Upper lobe of right lung (tissue), 1 donor: ENCODE results near the gene CHRNA4. TPM values are rescaled to one million over a fixed set of nuclear protein-coding genes. Genes with fewer than 3 reads are reported as not detected.

Experiments
- ATAC-seq: fragments of 200-7000 bp; cut with Tn5 transposase; one replicate; pipeline ENCODE4 v1.9.1; 2020; ENCODE audit warnings: mild to moderate bottlenecking, moderate library complexity
- DNase-seq: peaks from one replicate; pipeline ENCODE4 v3.0.0-alpha.2; 2020
- H3K27ac ChIP-seq: fragments of 200-600 bp; one replicate; pipeline ENCODE4 v1.8.0; 2022
- H3K27me3 ChIP-seq: fragments of 200-600 bp; one replicate; pipeline ENCODE4 v1.8.0; 2022; ENCODE audit warnings: mild to moderate bottlenecking
- H3K36me3 ChIP-seq: fragments of 200-600 bp; one replicate; pipeline ENCODE4 v1.8.0; 2022
- H3K4me1 ChIP-seq: fragments of 200-600 bp; one replicate; pipeline ENCODE4 v1.8.0; 2022
- H3K4me3 ChIP-seq: fragments of 200-600 bp; one replicate; pipeline ENCODE4 v1.8.0; 2022; ENCODE audit warnings: mild to moderate bottlenecking
- H3K9me3 ChIP-seq: fragments of 200-600 bp; one replicate; pipeline ENCODE4 v1.8.0; 2022
- intact Hi-C: fragments of 100-400 bp; cut with DNase I; formaldehyde crosslinking; loops from one replicate; pipeline ENCODE4 v1.11.0; 2022
- total RNA-seq: library from RNA; stranded (reverse); fragmentation: NEBNext Ultra II Directional; extraction: Animal tissue kit (Norgen Biotek cat#: 25700); gene quantifications from one replicate; pipeline ENCODE4 v1.2.1, GENCODE V29; 2021
- TF ChIP-seq, protein P1 (sequence below): fragments of 200-600 bp; IDR thresholded peaks from one replicate; pipeline ENCODE4 v1.8.0; 2022; ENCODE audit warnings: antibody characterized with exemption
- donor health status: DM: no; HTN: yes; CAD: no; lungs with severe emphysema.

CHRNA4 gene
- total RNA-seq, 1 donor from 2014 or later, result 0.06 TPM

DNA sequence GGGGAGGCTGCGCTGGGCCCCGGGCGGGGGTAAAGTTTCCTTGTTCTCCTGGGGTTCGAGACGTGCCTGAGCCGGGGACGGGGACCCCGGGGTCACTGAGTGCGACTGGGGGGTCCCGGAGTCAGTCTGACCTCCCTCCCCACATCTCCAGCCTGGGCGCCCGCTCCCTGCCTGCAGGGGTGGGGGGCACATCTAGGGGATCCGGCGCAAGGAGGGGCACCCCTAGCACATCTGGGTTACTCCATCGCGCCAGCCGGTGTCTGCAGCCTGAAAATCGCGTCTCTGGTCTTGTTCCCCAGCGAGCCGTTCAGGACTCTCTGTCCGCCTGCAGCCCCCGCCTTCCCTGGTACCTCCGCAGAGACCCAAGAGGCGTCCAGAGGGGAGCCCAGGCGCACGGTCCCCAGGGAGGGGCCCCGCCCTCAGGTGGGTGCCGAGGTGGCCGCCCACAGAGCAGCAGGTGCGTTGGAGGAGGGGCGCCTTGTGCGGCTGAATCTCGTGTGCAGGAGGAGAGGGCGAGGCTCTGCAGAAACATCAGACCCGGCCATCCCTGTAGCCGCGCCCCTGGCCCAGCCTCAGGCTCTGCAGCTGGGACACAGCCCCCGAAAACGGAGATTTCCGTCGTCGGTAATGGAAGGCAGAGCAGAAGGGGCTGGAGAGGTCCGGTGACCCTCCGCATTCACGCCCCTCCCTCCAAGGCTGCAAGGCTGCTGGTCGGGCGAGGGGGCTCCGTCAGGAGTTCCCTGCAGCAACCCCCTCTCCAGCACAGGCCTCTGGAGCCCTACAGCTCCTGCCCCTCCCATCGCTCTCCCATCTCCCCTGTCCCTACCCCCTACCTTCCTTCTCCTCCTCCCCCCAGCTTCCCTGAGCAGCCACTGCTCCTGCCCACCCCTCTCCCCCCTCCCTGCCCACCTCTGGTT, 628 bp upstream of the CHRNA4 start:
- no peak for ATAC-seq
- intact Hi-C loops, result no loop called here
- DNase-seq, result no peak
- Histone ChIP-seq H3K9me3 (no peaks in the 10 kb centered on the region), H3K36me3 (no peaks in the 10 kb centered on the region), H3K4me1 (no peaks in the 10 kb centered on the region), H3K27ac (no peak overlapping the region), H3K27me3 (peaks cover 67% of the 10 kb centered on the region), H3K4me3 (no peak overlapping the region)
- TF ChIP-seq, protein P1, sequence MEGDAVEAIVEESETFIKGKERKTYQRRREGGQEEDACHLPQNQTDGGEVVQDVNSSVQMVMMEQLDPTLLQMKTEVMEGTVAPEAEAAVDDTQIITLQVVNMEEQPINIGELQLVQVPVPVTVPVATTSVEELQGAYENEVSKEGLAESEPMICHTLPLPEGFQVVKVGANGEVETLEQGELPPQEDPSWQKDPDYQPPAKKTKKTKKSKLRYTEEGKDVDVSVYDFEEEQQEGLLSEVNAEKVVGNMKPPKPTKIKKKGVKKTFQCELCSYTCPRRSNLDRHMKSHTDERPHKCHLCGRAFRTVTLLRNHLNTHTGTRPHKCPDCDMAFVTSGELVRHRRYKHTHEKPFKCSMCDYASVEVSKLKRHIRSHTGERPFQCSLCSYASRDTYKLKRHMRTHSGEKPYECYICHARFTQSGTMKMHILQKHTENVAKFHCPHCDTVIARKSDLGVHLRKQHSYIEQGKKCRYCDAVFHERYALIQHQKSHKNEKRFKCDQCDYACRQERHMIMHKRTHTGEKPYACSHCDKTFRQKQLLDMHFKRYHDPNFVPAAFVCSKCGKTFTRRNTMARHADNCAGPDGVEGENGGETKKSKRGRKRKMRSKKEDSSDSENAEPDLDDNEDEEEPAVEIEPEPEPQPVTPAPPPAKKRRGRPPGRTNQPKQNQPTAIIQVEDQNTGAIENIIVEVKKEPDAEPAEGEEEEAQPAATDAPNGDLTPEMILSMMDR, result no peak

DNA sequence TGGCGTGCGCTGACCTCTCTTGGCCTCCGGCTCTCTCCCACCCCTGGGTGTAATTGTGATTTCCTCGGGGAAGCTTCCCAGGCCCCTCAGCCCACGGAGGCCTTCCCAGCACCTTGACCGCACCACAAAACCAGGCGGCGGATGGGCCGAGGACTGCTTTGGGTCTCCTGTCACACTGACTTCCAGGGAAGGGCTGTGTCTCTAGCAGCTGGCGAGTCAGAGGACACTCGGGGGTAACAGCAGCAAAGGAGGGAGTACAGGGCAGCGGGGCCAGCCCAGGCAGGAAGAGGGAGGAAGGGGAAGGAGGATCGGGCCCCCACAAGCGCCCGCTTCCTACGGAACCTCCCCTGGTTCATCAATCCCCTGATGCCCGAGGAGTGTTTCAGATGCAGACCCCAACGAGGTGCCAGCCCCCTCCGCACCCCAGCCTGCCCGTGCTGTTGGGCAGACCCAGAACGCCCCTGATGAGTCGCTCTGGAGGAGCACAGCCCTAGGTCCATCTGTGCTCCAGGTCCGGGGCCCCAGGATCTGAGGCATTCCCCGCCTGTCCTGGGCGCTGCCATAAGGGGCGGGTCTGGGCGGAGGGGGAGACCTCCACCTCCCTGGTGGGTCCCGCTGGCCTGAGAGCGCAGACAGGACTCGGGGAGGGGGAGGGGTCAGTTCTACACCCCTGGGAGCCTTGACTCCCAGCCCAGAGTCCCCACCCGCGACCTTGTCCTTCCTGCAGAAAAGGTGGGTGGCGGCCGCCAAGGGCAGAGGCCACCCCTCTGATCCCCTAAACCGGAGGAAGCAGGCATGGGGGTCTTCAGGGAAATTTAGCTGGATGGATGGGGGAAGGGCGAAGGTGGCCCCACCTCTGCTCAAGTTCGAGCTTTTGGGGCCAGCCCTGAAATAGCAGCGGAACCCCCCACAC, 956 bp downstream of the CHRNA4 start:
- H3K27me3 ChIP-seq, result peaks cover 62% of the 10 kb centered on the region
- H3K4me3 ChIP-seq, result no peak overlapping the region
- intact Hi-C loops, result no loop called here
- no peaks in the 10 kb centered on the region for H3K4me1 ChIP-seq
- no peak for DNase-seq
- ATAC-seq, result no peak
- no peaks in the 10 kb centered on the region for H3K9me3 ChIP-seq
- TF ChIP-seq, protein P1, result no peak
- no peaks in the 10 kb centered on the region for H3K36me3 ChIP-seq
- H3K27ac ChIP-seq, result no peak overlapping the region

DNA sequence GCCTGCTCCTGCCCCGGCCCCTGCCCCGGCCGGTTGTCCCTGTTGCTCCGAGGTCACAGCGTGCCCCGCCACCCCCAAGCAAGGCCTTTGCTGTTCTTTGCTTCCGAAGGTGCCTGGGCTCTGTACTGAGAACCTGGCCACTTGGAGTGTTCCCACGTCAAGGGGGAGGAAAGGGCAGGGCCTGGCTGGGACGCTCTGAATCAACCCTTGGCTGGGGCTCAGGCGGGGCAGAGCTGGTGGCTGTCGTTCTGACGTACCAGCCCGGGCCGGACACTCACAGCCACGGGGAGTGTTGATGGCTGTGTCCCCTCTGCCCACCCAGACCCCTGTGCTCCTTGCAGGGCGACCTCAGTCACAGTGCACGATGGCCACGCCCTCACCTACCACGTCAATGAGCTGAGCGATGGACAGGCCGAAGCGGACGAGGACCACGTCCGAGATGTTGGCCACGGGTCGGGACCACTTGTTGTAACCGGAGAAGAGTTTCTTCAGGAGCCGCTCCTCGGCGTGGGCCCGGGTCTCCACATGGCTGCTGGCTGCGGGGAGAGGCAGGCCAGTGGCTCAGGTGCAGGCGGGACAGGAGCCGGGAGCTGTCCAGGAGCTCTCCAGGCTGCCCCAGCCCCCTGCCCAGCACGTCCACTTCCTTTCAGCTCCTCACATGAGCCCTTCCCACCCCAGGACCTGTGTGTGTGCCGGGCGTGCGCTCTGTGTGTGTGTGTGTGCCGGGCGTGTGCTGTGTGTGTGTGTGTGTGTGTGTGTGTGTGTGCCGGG, 1.8 kb downstream of the CHRNA4 start:
- intact Hi-C loops, result no loop called here
- Histone ChIP-seq H3K27ac (no peak overlapping the region), H3K4me1 (no peaks in the 10 kb centered on the region), H3K9me3 (no peaks in the 10 kb centered on the region), H3K27me3 (peaks cover 60% of the 10 kb centered on the region), H3K4me3 (no peak overlapping the region), H3K36me3 (no peaks in the 10 kb centered on the region)
- TF ChIP-seq, protein P1, result no peak
- ATAC-seq, result no peak
- DNase-seq, result no peak

DNA sequence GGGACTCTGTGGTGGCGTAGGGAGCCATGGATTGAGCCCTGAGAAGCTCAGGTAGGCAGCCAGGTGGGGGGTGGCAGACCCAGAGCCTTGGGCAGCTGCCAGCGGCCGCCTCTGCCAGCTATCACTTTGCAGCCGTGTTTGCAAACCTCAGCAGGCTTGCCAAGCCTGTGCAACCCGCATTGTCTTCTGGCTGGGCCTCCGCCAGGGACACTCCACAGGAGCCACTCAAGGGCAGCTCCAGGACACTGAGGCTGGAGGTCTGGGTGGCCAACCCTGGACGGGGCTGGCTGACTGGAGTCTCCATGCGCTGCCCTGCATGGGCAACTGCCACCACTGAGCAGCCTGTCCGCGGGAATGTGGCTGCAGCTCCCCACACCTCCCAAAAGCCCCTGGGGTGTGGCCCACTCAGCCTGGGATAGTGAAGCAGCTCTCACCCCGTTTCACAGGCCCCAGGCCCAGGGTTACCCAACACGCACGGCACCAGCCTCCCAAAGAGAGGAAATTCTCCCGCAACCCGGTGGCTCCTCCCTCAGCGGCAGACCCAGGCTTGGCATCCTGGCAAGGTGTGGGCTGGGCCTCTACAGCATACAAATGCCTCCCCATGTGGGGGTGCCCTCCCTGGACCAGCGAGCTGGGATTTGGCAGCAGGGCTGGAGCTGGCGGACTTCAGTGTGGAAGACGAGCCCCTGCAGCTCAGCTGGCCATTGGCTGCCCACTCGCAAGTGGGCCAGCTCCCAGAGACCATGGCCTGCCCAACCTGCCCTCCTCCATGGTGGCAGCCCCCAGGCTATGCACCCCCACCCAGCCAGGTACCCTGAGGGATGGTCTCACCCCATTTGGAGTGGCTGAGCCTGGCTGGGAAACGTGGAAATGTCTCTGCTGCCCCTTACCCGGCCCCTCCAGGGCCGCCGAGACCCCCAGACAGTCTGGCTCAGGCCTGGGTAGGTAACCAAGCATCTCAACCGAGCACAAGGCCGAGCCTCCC, 2.9 kb downstream of the CHRNA4 start:
- intact Hi-C loops, result no loop called here
- TF ChIP-seq, protein P1, result no peak
- no peak overlapping the region for H3K4me3 ChIP-seq
- ATAC-seq (no peak), DNase-seq (no peak)
- no peaks in the 10 kb centered on the region for H3K4me1 ChIP-seq
- H3K27ac ChIP-seq, result no peak overlapping the region
- no peaks in the 10 kb centered on the region for H3K9me3 ChIP-seq
- peaks cover 53% of the 10 kb centered on the region for H3K27me3 ChIP-seq
- H3K36me3 ChIP-seq, result no peaks in the 10 kb centered on the region
